Ectodermal cell (in vitro differentiated cells): ENCODE data around the gene TMEM271.
A peak's percentile ranks its signal among the peaks of the same experiment; 100 is the strongest.

Experiments
- H3K27ac ChIP-seq: 2 replicates; pipeline ENCODE4 v1.7.0; 2013; ENCODE audit warnings: mild to moderate bottlenecking, low read depth, low read length; ENCODE audit not compliant: insufficient read depth, poor library complexity, severe bottlenecking
- H3K27me3 ChIP-seq: 2 replicates; pipeline ENCODE4 v1.7.0; 2013; ENCODE audit warnings: mild to moderate bottlenecking, low read length; ENCODE audit not compliant: insufficient read depth, control insufficient read depth, poor library complexity, severe bottlenecking
- H3K36me3 ChIP-seq: one replicate; pipeline ENCODE4 v1.7.0; 2013; ENCODE audit warnings: low read length; ENCODE audit not compliant: control insufficient read depth, insufficient read depth
- H3K4me1 ChIP-seq: one replicate; pipeline ENCODE4 v1.7.0; 2013; ENCODE audit warnings: low read length; ENCODE audit not compliant: control insufficient read depth, insufficient read depth
- H3K4me3 ChIP-seq: 2 replicates; pipeline ENCODE4 v1.7.0; 2013; ENCODE audit warnings: low read depth, low read length, control low read depth; ENCODE audit not compliant: insufficient read depth
- H3K9me3 ChIP-seq: 2 replicates; pipeline ENCODE4 v1.7.0; 2013; ENCODE audit warnings: mild to moderate bottlenecking, low read length, moderate library complexity; ENCODE audit not compliant: control insufficient read depth
- WGBS, 2 experiments: methylation state at CpG; one replicate each; pipeline ENCODE4 v1.1.7; 2013; ENCODE audit warnings: missing lambda C conversion rate in 2 of 2; 5-methylcytosine and 5-hydroxymethylcytosine counted together

Gene TMEM271

DNA sequence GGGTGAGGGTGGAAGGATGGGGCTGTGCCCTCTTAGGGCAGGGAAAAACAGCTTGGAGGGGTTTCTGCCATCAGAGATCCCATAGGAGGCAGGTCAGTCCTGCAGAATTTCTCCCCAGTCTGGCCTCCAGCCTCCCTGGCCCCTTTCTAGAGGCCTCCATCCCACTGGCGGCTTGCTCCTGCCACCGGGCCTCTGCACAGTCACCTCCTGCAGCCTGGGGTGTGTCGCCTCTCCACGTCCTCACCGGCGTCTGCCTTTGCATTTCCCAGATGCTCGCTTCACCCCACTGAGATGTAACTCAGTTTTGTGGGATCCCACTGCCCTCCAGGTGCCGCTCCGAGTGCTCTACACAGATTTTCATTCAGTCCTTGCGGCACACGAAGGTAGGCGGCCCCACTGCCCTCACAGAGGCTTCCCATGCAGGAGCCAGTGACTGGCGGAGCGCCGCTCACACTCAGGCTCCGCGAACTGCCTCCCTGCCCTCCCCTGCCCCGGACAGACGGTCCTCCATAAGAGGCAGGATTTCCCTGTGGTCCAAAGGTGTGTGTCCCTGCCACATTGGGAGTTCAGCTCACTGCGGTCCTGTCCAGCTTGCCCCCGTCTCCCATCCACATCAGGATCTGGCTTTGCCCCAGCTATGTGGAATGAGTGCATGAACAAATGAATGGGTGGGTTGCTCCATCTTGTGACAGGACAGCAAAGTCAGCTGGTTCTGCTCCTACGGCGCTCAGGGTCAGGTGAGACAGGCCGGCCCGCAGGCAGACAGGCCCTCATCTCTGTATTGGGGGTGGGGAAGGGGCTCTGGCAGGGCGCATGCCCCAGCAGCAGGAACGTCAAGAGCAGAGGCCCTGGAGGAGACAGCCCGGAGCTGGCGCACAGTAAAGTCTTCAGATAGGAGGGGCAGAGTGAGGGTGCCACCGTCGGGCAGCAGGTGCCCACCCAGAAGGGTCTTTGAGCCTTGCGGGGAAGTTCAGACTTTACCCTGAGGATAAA, 2.7 kb upstream of the TMEM271 start:
- H3K4me3 ChIP-seq = no peak overlapping the region
- H3K4me1 ChIP-seq = peaks cover 8% of the 10 kb centered on the region
- H3K27ac ChIP-seq = no peak overlapping the region
- WGBS, 2 experiments = 64 to 72% methylated on average over 32 of the region's 32 CpGs
- H3K27me3 ChIP-seq = peaks cover 76% of the 10 kb centered on the region
- no peaks in the 10 kb centered on the region for H3K36me3 ChIP-seq
- no peaks in the 10 kb centered on the region for H3K9me3 ChIP-seq

DNA sequence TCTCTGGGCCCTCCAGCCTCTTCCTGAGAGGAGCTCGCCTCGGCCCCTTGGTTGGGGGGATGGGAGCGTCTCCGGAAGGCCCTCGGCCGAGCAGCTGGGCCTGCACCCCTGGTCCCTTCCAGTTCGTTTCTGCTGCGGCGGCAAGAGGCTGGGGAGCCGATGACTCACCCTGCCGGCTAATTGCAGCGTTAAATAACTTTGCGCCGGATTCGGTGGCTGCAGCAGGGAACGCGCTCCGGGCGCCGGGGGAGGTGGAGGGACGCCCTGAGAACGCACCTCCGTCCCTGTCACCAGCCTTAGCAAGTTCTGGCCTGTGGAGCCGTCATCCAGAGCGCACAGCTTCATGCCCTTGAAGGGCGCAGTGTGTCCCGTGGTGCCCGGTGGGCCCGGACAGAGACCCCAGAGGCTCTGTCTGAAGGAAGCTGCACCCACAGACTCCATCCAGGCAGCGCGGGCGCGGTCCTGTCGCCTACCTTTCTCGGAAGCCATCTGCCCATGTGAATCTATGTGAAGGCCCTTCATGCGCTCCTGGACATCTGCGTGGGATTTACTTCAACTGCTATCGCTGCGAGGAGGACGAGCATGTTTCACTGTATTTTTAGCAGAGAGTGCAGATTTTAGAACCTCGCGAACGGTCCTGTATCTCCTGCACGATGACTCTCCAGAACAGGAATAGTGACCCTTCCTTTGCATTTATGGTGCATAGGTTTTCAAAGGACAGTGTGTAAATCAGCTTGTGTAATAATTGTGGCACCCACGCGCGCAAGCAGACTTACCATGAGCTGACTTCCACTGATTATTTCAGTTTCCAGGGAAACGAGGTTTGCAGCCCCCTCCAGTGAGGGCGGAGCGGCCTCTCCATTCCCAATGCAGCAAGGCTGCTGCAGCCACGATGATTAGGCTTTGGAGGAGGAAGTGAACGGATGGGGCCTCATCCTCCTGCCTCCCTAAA, 1.7 kb upstream of the TMEM271 start:
- WGBS, 2 experiments = 5% methylated on average over 52 of the region's 52 CpGs
- H3K27me3 ChIP-seq = peaks cover 86% of the 10 kb centered on the region
- no peak overlapping the region for H3K27ac ChIP-seq

DNA sequence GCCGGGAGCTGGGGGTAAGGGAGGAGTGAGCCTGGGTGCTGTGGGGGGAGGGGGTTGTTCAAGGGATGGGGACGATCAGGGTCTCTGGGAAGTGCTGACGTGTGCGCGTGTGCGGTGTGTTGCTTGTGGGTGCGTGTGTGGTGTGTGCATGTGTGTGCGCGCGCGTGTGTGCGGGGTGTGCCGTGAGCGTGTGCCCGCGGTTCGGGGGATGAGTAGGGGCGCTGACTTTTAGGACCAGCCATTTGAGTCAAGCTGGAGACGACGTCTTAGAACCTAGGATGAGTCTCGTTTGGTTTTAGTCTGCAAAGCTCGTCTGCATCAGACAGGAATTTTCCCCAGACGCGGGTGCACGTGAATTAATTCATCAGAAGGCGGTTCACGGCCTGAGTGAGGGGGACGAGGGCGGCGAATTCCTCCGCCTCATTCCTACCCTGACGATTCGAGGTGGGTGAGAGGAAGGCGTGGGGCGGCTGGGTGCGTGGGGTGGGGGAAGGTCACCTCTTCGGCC, 950 bp upstream of the TMEM271 start:
- H3K4me1 ChIP-seq = peaks cover 8% of the 10 kb centered on the region
- H3K36me3 ChIP-seq = no peaks in the 10 kb centered on the region
- H3K4me3 ChIP-seq = peak overlapping the region; percentile 18
- 1 to 2% methylated on average over 37 of the region's 37 CpGs for WGBS, 2 experiments
- no peak overlapping the region for H3K27ac ChIP-seq
- H3K27me3 ChIP-seq = peaks cover 93% of the 10 kb centered on the region
- H3K9me3 ChIP-seq = no peaks in the 10 kb centered on the region

More for the DNA sequence above, 1.7 kb upstream of the TMEM271 start:
- H3K4me1 ChIP-seq = peaks cover 8% of the 10 kb centered on the region
- no peaks in the 10 kb centered on the region for H3K9me3 ChIP-seq
- H3K4me3 ChIP-seq = peak overlapping the region; percentile 18
- H3K36me3 ChIP-seq = no peaks in the 10 kb centered on the region

DNA sequence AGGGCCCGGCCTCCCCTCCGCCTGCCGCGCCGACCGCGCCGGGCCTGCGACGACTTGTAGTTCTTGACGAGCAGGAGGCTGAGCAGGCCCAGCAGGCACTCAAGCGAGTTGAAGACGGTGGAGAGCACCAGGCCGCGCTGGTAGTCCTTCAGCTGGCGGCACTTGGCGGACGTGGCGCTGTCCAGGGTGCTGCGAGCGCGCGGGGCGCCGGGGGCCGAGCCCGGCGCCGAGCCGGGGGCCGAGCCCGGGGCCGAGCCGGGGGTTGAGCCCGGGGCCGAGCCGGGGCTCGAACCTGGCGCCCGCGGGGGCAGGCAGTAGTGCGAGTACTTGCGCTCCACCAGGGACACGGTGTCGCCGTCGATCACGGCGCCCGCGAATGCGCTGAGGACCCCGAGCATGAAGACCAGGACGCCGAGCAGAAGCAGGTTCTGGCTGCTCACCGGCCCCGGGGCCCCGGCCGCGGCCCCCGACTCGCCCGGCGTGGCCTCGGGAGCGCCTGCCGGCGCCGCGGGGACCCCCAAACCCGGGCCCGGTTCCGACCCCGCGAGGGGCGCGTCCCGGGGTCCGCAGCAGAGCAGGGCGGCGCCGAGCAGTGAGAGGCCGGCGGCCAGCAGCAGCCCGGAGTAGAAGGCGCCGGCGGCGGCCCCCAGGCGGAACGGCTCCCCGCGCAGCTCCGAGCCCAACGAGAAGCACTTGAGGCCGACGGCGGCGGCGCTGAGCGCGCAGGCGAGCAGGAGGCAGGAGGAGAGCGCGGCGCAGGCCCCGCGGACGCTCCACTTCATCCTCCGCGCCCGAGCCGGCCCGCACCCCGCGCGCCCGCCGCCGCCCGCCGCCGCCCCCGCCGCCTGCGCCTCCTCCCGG, 584 bp downstream of the TMEM271 start:
- Histone ChIP-seq H3K27ac (no peak overlapping the region), H3K4me1 (peaks cover 8% of the 10 kb centered on the region), H3K4me3 (no peak overlapping the region), H3K27me3 (peaks cover 95% of the 10 kb centered on the region), H3K36me3 (no peaks in the 10 kb centered on the region), H3K9me3 (no peaks in the 10 kb centered on the region)
- WGBS, 2 experiments = 1% methylated on average over 127 of the region's 127 CpGs

DNA sequence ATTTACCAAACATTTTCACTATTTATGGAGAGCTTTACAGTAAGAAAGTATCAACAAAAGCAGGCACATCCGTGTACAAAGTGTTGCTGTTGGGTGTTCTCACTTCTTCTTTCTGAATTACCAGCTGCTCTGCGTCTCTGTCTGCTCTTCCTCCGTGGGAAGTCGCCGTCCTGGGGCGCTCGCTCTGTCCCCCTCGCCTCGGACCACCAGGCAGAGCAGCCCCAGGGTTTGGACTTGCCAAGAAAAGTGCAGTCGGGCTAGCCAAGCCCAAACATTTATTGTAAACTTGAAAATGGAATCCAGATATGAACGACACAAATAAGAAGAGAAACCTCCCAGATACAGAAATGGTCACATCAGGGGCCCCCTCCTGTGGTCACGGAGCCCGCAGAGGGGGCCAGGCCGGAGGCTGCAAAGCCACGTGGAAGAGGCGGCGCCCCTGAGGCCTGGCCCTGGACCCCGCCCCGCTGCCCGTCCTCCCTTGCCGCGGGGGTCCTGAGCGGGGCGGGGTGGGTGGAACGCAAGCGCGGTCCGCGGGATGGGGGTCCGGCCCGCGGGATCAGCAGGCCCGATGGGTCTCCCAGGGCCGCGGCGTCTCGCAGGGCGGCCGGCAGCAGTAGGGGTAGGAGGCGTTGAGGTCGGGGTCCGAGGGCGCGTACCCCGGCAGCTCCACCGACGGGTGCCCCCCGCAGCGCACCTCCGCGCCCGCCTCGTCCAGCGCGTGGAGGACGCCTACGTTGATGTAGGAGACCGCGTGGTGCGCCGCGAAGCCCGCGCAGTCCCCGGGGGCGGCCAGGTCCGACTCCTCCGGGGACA, 1.5 kb downstream of the TMEM271 start:
- no peaks in the 10 kb centered on the region for H3K9me3 ChIP-seq
- no peak overlapping the region for H3K27ac ChIP-seq
- WGBS, 2 experiments = 11 to 12% methylated on average over 68 of the region's 68 CpGs
- H3K4me1 ChIP-seq = peaks cover 8% of the 10 kb centered on the region
- peaks cover 87% of the 10 kb centered on the region for H3K27me3 ChIP-seq
- peak overlapping the region; percentile 4 for H3K4me3 ChIP-seq
- no peaks in the 10 kb centered on the region for H3K36me3 ChIP-seq

DNA sequence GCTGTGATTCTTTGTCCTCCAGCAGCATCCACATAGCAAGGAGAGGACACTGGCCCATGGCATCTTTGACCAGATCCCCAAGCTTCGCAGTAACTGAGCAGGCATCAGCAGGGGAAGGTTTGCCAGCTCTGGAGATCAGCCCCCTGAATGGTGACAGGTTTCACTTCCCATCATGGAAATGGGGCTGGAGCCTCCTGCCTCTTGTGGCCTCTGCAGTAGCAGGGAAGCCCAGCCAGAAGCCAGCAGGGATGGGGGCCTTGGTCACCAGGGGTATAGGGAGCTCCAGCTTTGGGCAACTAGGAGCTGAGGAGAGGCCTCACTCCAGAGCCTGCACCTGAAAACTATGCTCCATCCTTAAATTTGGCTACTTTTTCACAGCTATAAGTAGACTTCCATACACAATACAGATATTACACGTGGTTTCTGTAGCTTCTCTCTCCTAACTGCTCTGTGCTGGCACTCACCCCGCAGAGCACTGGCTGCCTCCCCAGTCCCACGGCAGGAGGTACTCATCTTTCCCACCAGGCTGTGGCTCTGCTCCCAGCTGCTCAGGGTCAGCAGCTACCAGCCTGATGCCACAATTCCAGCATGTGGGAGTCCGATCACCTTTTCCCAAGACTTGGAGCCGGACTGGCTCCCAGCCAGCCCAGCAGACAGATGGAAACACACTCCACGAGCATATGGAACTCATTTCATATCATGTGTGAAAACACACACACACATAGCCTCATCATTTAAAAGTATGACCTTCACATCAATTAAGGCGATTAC, 2.8 kb downstream of the TMEM271 start:
- H3K4me1 ChIP-seq = peaks cover 8% of the 10 kb centered on the region
- WGBS, 2 experiments = 75 to 80% methylated on average over 8 of the region's 8 CpGs
- H3K36me3 ChIP-seq = no peaks in the 10 kb centered on the region
- H3K27me3 ChIP-seq = peaks cover 75% of the 10 kb centered on the region
- no peaks in the 10 kb centered on the region for H3K9me3 ChIP-seq
- H3K4me3 ChIP-seq = no peak overlapping the region
- H3K27ac ChIP-seq = no peak overlapping the region

DNA sequence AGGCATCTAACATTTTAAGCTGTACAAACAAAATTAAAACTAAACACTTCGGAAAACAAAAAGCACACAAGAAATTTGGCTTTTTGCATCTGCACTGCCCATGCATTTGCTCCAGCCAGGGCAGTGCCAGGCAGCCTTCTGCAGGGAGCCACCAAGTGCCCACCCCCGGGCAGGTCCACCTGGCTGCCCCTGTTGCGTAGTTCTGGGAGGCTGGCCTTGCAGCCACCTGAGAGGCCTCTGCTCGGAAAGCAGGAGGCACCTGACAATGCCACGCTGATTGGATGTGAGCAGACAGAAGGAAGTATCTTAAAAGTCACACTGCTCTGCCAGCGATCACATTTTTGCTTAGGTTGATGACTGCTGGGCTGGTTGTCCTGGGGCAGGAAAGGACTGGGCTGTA, 3.5 kb downstream of the TMEM271 start:
- H3K36me3 ChIP-seq = no peaks in the 10 kb centered on the region
- H3K9me3 ChIP-seq = no peaks in the 10 kb centered on the region
- H3K27me3 ChIP-seq = peaks cover 68% of the 10 kb centered on the region
- H3K4me1 ChIP-seq = peaks cover 3% of the 10 kb centered on the region
- H3K27ac ChIP-seq = no peak overlapping the region
- no peak overlapping the region for H3K4me3 ChIP-seq
- WGBS, 2 experiments = 84 to 89% methylated on average over 6 of the region's 6 CpGs

DNA sequence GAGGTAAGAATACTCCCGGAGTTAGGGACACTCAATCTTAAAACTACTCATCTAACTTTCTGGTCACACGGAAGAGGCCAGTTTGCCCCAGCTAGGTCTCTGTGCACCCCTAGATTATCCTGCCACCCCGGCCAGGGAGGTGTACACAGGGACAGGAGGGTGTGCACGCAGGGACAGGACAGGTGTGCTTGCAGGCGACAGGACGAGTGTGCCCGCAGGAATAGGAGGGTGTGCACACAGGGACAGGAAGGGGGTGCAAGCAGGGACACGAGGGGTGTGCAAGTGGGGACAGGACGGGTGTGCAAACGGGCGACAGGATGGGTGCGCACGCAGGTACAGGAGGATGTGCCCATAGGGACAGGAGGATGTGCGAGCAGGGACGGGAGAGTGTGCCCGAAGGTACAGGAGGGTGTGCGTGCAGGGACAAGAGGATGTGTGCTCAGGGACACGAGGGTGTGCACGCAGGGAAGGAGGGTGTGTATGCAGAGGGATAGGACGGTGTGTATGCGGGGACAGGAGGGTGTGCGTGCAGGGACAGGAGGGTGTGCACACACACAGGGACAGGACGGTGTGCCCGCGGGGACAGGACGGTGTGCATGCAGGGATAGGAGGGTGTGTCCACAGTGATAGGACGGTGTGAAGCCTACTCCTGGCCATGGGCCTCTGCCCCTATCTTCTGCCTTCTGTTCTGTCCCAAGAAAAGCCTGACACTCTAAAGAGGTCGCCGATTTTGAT, 4.1 kb downstream of the TMEM271 start:
- Histone ChIP-seq H3K4me3 (no peak overlapping the region), H3K27me3 (peaks cover 62% of the 10 kb centered on the region), H3K9me3 (no peaks in the 10 kb centered on the region), H3K27ac (no peak overlapping the region), H3K36me3 (no peaks in the 10 kb centered on the region), H3K4me1 (peaks cover 3% of the 10 kb centered on the region)
- 87% methylated on average over 29 of the region's 29 CpGs for WGBS, 2 experiments
